HK-2 (cell line): ENCODE results near the gene LRRTM1.

ENCODE experiments used
- DNase-seq: peaks from one replicate; pipeline ENCODE4 v3.0.0-alpha.2; 2018; ENCODE audit not compliant: unreplicated experiment

The LRRTM1 gene

DNA sequence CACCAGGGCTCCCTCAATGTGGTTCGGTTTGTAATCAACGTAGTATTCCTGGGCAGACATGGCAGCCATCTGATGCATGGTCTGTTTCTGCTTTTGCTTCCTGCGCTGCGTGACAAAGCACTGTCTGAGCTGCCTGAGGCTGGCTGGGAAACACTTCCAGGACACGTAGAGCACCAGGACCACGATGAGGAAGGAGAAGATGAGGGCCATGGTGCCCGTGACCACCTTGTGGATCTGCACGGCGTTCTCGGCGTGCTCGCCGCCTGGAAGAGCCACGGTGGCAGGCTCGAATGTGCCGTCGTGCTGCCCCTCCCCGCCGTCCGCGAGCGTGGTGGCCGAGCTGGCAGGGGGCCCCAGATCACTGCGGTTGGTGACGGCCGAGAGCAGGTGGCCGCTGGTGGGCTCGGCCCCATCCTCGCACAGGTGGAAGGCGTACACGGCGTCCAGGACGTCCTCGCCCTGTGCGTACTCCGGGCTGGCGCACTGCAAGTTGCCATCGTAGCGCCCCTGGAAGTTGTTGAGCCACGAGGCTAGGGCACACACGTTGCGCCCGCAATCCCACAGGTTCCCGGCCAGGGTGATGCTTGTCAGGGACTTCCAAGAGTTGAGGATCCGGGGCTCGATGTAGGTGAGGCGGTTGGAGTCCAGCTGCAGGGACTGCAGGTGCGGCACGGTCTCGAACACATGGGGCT, 2.1 kb downstream of the LRRTM1 start:
- DNase-seq, result no peak

DNA sequence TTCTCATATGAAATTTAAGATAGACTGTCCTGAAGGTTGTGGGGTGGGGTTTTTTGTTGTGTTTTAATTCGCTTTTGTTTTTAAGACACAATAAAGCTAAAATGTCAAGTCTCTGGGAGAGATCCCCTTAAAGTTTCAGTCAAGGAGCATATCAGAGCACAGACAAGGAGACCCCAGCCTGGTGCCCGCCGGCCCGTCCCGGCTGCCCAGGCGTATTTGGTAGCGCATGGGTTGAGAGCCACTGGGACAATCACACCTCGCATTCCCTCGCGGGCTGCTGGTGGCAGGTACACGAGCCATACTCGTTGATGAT, 2.6 kb downstream of the LRRTM1 start:
- DNase-seq, result no peak

DNA sequence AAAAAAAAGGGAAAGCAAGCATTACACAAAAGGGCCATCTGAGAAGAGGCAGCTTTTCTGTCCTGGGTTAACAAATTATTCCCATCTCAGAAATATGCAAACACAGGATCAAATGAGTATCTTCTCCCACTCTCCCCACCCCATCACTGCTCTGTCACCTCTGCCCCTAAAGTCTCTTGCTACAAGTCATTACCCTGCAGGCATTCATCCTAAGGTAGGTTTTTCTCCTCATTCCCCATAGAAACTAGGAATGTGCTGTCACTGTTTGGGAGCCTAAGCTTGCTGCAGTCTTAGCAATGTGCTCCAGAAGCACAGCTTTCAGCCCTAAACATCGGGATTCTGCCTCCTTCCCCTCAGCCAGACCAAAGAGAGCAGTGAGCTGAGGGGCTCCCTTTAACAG, 3.6 kb downstream of the LRRTM1 start:
- no peak for DNase-seq

DNA sequence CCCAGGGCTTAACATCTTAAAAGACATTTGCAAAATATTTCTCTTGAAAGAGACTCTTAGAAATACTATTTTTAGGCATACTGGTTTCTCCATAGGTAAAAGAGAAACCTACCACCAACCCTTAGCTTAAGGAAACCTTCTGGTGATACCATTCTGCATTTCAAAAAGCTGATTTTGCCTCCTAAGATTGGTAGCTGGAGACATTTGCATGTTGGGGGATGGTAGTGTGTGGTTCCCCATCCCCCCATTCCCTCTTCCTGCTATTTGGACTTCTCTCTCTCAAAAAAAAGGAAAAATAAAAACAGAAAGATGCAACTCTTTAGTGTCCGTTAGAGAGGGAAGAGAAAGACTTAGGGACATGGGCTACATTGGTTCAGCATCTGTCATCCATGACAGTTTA, 4.2 kb downstream of the LRRTM1 start:
- DNase-seq, result no peak

DNA sequence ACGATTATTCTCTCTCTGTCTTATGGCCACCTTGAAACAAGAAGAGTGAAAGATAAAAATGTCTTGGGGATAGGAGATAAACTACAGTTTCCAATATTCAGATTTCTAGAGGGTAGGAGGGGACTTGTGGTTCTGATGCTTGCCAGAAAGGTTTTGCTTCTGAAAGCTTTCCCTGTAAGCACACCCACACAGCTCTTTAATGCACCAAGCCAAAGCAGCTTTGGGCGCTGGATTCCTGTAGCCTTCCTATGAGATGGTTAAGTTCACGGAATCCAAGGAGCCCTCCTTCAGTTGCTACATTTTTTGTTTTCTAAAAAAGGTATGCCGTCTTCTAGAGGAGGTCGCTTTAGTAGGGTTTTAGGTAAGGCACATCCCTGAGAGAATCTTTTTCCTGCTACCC, 4.9 kb downstream of the LRRTM1 start:
- no peak for DNase-seq

DNA sequence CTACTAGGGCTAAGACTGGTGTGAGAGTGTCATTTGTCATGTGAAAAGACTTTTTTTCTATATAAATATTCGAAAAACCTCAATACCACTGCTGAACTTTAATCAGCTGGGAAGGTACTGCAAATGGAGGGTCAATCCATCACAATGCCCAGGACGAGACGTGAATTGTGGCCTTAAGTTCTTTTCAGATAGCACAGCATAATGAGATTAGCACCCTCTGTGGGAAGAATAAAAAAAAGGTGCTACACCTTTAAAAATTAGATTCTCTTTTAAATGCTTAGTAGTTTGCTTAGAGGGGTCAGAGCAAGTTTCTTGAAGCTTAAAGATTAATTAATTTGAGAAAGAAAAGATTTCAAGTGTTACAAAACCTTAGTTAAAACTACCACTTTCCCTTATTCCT, 5.6 kb downstream of the LRRTM1 start:
- no peak for DNase-seq

DNA sequence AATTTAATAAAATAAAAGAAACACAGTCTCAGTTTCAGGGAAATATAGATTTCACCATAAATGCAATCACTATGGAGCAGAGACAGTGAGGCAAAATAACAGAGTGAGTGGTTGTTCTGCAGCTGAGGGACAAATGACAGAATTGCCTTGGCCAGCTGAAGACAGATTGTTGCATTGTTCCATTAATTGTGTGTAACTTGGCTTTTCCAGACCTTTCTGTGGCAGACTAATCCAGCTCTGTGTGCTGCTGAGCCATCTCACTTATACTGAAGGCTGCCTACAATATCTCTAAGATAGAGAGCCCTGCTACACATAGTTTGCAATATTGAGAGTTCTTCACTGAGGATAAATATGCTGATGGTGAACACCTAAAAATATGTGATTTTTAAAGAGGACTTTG, 11.5 kb downstream of the LRRTM1 start:
- no peak for DNase-seq

DNA sequence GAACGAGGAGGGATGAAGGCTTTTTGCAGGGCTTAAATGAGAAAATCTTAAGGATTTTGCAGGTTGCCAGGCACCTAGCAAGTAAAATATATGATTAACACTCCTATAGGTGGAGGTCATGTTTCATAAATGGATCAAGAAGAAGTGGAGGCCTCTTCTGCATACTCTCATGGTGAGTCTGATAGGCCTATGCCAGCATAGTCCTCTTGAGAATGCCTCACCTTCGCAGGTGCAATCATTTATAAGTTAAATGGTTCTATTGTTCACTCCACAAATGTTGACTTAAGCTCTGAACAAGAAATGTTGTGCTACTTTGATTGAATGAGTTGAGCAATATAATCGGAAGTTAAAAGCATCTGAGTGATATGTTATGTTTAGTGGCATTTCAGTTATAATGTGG, 12.1 kb downstream of the LRRTM1 start:
- no peak for DNase-seq

DNA sequence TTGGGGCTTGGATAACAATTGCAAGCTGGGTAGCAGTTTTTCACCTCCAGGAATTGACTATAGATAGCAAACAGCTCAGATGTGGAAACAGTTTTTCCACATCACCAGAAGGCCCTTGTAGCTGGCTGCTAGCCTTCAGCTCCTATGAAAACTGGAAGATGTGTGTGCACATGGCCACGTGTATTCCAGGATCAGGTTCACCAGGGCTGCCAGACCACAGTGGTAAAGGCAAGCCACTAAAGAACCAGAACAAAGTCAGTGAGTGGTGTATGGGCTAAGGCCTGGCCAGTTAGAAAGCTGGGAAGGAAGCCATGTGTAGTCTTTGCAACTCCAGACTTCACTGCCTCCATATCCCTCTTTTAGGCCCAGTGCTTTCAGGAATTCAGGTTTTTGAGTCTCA, 12.9 kb downstream of the LRRTM1 start:
- no peak for DNase-seq

DNA sequence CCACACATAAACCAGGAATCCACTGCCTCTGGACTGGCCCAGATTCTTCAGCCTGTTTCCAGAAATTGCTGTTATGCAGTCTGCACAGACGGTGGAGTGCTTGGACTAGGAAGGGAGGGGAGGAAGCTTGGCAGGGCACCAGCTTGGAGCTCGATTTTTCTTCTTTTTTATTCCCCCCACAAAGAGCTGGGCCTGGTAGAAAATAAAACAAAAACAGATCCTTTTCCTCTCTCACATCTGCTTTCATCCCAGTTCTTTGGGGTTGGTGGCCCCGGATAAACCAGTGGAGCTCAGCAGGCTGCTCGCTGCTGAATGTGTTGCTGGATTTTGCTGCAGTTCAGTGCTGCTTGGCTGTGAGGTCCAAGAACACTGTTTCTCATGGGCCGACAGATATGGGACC, 16.0 kb downstream of the LRRTM1 start:
- DNase-seq, result no peak

DNA sequence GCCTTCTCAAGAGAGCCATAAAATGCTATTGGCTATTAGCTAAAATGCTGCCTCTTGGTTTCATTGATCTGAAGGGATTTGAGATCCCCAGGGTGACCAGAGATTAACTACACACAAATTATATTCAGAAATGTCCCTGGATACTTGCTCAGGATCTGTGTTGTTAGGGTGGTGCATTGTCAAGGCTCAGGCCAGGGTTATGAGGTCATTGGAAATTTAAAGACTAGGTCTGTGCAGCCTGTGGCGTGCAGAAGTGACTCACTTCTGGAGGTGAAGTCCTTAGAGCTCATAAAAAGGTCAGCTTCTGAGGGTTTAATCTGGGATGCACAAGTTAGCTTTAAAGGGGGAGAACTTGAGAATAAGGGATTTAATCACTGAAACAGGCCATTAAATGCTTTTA, 23.5 kb downstream of the LRRTM1 start:
- DNase-seq, result no peak

DNA sequence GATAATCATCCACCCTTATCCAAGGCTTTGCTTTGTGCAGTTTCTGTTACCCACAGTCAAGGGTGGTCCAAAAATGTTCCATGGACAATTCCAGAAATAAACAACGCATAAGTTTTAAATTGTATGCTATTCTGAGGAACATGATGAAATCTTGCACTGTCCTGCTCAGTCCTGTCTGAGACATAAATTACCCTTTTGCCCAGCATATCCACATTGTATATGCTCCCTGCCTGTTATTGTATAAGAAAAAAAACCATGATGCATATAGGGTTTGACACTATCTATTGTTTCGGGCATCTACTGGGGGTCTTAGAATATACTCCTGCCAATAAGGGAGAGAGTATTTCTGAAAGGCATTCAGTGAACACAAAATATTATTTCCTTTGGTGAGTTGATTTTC, 24.0 kb downstream of the LRRTM1 start:
- no peak for DNase-seq

DNA sequence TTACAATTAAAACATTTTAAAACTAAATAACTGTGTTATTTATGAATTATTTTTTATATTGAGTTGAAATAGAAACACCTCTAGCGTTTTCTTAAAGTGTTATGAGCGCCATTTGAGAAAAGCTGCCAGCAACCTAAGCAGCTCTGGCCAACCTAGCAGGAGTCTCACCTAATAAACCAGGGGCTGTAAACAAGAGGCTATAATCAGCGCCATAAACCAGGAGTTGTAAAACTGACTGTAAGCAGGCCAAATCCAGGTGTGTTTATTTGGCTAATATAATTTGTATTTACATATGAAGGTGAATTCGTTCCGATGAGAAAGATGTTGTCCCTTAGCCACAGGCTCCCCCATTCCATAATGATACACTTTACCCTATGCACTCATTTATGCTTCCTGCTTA, 34.7 kb downstream of the LRRTM1 start:
- DNase-seq, result no peak

DNA sequence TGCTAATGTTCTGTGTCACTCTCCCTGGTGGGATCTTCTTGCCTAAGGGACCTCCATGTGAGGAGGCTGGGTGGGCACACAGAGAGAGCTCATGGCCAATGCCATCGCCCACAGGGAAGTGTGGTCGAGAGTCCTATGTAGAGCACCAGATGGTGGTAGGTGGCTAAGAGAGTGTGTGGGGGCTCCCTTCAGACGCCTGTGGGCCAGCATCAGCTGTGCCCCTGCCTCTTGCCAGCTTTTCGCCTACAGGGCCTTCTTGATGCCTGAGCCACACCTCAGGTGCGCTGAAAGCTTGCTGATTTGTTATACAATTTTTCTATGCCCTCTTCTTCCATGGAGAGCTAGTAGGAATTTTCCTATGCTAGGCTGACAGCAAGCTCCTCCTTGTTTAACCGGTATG, 38.3 kb downstream of the LRRTM1 start:
- no peak for DNase-seq

DNA sequence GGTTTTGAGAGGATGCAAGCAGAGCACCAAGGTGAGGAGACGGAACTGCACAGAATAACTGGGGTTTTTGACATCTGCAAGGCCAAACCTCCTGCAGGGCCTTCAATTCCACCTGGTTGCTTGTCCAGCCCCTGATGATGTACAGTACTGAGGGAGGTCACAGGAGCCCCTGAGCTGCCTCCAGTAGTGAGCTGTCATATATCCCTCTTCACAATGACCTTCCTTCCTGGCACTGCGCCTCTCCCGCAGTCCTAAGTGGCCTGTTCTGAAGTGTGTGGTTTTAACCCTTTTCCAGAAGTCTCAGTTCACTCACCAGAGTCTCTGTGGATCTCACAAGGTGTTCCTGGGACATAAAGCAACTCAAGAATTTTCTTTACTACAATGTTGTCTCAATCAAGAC, 45.3 kb downstream of the LRRTM1 start:
- no peak for DNase-seq

DNA sequence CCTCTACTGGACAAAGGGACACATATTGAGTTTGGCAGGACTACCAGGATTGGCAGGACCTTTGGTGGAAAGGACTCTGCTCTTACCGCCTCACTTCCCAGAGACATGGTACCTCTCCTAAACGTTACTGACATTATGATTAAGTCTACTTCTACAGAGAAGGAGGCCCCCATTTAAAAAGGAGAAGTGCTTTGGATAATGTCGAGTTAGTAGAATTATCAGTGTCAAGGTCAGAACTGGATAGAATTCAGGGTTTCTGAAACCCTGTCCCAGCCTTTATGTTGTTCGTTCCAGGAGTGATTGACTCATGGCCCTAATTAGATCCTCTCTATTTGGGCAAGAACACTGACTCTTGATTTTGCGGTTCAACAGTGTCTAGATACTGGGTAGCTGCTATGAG, 45.8 kb downstream of the LRRTM1 start:
- no peak for DNase-seq

DNA sequence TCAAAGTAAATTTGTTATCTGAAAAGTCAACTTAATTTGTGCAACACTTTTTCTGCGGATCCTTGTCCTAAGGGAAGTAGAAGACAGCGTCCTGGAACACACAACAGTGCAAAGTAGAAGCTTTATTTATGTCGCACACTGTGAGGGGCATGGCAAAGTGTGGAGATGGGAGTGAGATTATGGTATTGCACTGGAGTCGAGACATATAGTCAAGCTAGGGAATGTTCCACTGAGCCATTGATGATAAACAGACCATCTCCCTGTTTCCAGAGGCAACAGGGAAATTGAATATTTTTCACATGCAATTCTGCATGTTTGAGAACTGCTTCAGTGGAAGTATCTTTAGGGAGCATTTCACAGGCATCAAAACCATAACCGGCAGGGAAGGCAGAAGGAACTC, 46.2 kb downstream of the LRRTM1 start:
- DNase-seq, result no peak

DNA sequence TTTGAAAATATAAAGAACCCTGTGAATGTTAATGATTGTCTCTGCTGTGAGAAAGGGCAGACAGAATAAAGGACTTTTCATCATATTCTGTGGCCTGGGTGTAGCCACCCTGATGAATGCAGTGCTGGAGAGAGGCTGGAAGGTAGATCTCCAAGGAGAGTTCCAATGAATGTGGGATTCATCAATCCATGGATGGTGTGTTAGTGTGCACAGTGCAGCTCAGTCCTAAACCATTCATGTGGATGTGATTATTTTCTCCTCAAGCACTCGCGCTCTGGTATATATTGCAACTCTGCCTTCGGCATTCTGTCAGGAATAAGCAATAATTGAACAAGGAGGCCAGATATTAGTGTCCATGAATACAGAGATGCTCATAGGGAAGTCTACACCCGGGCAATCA, 47.1 kb downstream of the LRRTM1 start:
- no peak for DNase-seq

DNA sequence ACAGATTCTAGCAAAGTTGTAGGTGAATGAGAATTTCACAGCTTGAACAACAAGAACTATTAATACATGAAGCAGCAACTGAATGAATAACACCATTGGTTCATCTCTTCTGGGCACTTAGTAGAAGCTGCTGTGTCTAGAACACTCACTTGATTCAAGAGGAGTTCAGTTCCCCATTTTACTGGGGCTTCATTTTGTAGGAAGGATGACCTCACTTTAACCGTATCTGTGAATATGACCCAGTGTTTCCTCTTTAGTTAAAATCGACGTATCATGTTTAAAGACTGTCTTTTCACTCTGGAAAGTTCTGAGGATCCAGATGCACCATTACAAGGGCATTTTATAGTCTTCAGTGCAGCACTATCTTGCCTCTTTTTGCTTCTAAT, 47.8 kb downstream of the LRRTM1 start:
- DNase-seq, result no peak

DNA sequence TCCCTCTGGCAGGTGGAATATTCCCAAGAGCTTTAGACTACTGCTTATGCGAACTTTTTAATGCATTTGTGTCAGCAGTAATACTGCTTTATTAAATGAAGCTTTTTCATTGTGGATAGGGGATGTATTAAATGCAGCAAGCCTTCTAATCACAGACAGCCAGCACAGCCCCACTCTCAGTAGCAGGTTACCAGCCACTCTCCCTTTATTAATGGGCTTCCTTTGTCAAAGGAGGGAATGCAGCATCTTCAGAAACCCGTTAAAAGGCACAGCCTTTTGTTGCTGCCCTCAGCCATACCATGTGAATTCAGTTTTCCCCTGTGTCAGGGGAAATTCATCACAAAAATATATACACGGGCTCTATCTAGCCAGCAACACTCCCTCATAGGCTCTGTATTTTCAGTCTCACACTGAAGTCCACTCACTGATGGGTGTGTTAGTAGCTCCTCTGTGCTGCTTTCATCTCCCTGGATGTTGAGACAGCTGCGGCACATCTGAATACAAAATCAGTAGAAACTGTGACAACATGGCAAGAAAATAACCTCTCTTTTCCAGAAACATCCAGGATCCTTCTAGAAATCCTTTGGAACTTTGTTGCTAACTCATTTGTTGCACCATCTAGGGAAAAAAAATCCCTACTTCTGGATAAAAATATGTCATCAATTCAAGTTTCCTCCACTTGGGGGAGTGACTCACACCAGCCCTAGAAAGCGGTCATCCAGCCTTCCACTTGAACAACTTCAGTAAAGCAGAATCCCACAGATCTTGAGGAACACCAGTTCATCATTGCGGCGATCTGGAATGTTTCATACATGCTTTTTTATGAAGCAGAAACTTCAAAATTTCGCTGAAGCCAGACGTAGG, 48.4 kb downstream of the LRRTM1 start:
- DNase-seq, result peak; percentile 4

DNA sequence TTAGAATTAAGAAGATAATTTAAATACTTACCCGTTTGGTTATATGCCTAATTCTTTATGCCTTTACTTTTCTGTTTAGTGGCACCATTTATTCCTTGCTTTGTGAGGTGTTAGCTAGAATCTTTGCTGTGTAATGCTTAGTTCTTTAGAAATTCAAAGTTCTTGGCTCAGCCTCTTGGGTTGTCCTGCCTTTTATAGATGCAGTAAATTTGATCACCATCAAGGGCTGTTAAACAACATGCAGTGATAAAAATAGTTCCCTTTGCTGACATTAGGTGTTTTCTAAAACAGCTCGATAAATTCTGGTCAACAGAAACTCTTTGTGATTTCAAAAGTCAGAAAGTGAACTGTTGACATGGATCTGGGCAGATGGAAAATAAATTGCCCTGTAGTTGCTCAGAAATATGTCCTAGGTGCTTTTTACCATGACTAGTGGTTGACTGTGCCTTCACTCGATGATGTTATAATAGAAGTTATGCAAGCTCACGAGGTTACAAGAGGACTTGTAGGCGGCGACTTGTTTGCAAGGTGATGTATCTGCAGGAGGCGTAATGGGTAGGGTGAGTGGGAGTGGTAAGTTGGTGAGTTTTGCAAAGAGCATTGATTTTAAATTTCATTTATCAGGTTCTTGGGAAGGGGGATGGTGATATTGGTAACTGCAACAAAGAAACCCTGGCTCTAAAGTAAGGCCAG, 52.1 kb downstream of the LRRTM1 start:
- no peak for DNase-seq
